Stimulated activated CD4-positive, alpha-beta T cell treated with anti-CD3 and anti-CD28 coated beads, Interleukin-1b, Interleukin-23, amount 100 ng/mL, for 4 hours (primary cell): ENCODE results near the gene PNMA6F.

Experiments
- DNase-seq, 2 donors: peaks; one replicate each; pipeline ENCODE4 v3.0.0-alpha.2; 2020; ENCODE audit warnings: low read depth in 2 of 2

Gene PNMA6F

DNA sequence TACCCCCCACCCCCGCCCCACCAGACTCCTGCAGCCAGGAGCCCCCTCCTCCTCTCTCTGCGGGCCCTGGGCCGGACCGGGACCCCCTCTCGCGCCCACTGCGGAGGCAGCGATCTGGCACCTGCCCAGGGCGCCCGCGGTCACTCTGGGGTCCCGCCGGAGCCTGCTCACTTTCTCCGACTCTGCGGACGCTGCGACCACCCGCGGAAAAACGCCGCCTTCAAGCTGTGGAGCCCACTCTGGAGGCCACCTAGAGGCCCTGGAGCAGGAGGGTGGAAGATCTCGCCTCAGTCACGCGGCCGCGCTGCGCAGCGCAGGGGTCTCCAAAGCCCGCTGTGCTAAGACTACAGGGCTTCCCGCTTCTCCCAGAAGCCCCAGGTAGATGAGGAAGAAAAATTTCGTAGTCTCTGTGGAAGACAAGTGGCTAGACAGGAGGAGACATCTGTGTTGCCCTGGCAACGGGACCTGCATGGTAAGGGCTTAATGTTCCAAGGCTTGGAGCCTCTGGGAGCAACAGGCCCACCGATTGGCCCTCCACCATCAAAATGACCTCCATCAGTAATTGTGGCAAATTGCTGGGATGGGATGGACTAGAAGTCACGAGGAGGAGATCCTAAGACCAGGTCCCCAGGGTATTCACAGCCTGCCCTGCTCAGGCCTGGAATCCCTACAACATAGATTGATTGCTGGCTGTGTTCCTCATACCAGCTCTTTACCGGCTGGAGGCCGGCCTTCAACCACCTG is at the start of gene PNMA6F:
Gene PNMA6F, minus strand, starts transcription at position 387 of the 744 bp plus-strand sequence. CDS start 1,093 bp downstream, outside the sequence.
- no peak for DNase-seq

DNA sequence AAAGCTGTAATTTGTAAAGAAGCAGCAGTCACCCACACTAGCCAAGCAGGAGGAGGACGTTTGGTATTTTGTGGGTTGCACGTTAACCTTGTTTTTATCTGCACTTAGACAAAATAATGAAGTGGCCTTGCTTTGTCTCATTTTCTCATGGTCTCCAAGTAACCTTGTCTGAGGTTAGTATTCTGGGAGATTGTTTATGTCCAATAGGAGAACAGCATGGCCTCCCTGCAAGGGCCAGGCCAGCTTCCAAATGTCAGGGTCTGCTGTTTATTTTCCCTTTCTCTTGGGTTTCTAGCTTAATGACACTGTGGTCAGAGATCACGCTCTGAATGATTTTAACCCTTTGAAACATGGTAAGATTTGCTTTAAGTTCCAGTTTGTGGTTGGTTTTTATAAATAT is 49.7 kb upstream of the PNMA6F start:
- no peak for DNase-seq

DNA sequence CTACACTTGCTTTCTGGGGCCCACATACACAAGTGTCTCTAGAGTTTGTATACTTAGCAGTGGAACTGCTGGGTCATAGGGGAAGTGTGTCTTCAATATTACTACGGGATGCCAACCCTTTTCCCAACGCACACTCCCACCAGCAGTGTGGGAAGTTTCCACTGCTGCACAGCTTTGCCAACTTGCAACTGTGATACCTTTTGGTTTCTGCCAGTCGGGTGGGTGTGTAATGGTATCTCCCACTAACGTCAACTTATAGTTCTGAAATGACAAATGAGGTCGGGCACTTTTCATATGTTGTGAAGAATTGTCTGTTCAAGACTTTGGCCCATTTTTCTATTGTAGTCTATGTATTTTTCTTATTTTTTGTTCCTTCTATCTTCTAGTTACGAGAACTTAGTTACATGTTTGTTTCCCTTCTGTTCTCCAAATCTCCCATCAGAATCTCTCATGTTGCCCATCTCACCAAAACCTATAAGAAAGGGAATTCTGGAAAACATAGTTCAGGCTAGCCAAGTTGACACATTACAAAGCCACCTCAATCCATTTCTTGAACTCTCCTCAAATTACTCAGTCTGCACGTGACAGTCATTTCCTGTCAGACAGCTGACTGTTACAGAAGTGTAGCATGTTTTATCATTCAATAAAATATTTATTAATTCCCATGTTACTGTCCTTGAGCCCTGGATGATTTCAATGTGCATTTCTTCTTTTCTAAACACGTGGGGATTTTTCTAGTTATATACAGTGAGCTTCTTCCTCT is 48.9 kb upstream of the PNMA6F start:
- no peak for DNase-seq

DNA sequence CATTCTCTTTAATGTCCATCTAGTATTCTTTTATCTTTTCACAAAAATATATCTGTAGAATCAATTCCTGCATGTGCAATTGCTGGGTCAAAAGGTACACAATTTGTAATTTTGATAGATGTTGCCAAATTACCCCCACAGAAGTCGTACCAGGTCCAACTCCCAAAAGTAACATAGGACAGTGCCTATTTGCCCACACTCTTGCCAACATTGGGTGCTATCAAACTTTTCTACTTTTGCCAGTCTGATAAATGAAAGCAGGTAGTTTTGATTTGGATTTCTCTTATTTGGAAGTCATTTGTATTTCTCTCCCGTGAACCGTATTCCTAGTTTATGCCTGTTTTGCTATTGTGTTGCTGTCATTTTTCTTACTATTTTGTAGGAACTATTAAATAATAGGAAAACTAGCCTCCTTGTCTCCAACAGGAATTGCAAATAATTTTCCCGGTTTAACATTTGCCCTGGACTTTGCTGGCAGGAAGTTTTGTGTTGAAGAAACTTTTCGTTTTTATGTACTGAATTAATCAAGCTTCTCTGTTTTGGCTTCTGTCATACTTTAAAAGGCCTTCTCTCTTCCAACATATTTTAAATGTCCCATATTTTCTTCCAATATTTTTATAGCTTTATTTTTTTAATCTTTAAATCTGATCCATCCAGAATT is 45.4 kb upstream of the PNMA6F start:
- DNase-seq = no peak

DNA sequence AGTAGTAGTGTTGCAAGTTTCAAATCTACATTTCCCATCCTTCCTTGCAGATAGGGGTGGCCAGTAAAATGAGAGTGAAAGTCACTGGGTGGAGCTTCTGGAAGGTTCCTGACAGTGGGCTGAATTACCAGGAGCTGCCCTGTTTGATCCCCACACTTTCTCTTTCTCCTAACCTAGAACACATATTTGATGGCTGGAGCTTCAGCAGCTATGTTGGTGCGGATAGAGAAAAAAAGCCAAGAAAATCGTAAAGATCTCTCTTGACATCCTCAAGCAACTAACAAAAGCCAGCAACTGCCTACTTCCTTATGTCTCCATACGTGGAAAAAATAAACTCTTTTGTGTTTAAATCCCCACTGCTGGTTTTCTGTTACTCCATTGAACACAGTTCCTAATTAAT is 44.6 kb upstream of the PNMA6F start:
- DNase-seq = no peak

DNA sequence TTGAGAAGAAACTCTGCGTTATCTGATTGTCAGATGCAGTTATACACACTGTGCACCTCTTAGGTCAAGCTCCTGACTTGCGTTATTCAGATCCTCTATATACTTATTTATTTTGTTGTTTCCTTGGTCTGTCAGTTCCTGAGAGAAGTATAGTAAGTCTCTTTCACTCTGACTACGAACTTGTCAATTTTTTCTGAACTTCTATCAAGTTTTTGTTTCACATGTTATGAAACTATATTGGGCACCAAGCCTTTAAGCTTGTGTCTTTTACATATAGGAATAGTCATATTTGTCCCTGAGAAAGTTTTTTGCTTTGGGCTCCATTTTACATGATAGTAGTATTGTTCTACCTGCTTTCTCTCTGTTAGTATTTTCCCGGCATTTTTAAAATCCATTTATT is 44.1 kb upstream of the PNMA6F start:
- DNase-seq = no peak

DNA sequence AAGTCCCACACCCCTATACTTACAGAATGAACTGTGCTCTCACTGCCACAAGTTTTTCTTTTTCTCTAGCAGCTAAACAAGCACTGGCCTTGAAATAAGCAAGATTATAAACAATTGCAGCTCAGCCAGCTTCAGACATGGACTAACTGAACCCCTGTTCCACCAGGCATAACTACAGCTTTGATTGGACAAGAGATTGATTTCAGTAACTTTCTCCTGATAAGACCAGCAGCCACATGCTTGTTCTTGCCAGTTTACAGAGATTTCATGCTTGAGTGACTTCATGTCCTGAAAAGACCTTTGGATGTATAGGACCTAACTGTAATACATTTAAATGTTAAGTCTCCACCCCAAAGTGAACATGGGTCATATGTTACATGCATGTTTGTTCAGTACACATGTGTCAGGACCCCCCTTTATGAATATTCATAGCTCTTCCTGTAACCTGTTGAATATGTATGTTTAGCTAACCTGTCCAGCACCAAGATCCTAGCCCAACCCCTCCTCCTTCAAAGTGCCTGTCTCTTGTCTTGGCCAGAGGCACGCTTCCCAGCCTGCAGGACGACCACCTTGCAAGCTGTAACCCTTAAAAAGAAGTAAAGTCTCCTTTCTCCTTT is 40.3 kb upstream of the PNMA6F start:
- no peak for DNase-seq

DNA sequence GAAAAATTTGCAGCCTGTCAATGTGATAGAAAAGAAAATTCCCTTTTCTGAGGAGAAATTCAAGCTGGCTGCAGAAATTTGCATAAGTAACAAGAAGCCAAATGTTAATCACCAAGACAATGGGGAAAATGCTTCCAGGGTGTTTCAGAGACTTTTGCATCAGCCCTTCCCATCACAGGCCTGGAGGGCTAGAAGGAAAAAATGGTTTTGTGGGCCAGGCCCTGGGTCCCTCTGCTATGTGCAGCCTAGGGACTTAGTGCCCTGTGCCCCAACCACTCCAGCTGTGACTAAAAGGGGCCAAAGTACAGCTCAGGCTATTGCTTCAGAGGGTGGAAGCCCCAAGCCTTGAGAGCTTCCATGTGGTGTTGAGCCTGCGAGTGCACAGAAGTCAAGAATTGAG is 36.3 kb upstream of the PNMA6F start:
- no peak for DNase-seq

DNA sequence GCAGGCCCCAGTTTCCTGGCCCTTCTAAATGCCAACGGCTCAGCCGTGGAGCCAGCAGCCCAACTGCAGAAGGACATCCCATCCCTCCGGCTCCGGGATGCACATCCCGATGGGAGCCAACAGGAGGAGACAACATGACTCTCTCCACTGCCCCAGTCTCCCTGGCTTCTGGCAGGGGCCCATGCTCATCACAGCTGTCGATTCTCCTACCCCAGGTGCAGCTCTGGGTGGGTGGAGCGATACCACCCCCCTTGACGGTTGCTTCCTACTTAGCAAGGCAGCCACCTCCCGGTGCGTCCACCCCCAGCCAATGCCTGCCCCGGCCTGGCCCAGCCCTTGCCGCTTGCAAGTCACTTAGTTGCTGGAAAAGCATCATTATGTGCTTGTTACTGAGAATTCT is 31.8 kb upstream of the PNMA6F start:
- DNase-seq = no peak

DNA sequence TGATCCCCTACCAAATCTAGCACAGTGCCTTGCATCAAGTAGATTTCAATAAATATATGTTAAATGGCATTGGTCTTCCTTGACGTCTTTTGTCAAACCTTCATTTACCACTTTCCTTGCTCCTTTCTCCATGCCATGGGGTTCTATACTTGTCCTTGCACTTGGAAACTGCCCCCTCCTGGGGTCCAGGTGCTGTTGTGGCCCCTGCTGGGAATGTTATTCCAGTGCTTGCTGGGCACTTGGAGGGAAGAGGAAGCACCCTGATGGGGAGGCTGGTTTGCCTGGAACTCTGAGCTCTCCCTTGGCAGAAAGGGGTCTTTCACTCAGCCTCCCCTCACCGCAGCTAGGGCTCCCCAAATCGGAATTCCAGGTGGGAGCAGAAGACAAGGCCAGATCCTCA is 31.3 kb upstream of the PNMA6F start:
- no peak for DNase-seq

DNA sequence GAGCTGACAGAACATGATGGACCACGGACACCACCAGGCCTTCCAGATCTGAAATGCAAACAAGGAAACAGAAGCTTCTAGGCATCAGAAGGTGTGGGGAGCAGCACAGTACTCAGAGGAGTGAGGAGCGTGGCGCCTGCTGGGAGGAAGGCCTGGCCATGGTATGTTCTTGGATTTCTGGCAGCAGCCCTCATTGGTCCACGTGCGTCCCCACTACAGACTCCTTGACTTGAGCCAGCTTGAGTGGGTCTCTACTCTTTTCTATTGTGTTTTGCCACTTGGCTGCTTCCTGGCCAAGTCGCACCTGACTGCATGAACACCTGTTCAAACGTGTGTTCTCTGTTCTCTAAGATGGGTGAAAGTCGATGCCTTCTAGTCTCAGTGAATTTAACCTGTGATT is 30.4 kb upstream of the PNMA6F start:
- no peak for DNase-seq

DNA sequence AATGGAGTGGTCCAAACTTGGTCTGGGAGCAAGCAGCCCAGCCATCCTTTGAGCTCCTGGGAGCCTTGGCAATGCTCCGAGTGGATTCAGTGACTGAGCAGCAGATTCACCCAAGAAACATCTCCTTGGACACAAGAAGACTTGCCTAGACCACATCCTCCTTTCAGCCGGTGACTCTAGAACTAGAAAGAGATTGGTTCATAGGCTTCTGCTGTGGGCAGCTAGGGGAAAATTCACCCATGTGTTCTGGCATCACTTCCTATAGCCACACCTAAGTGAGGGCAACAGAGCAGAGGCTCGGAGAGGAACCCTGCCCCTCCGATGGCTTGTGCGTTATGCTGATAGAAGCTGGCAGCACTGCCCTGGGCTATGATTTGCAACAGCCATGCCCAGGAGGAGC is 28.4 kb upstream of the PNMA6F start:
- DNase-seq = no peak

DNA sequence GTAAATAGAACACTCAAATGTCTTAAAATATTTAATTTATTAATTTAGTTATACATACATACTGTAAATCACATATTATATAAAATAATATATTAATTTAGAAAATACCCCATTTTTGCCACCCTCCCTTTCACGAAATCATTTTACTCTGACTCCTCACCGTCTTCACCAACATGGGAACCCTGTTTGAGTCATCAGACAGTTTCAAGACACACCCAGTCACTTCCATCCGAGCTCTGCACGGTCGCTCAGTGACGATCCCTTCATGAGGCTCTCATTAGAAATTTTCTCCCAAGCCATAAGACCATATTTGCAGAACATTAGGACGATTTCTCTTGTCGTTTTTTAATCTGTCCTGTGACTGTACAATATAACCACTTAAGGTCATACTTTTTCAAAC is 26.9 kb upstream of the PNMA6F start:
- no peak for DNase-seq

DNA sequence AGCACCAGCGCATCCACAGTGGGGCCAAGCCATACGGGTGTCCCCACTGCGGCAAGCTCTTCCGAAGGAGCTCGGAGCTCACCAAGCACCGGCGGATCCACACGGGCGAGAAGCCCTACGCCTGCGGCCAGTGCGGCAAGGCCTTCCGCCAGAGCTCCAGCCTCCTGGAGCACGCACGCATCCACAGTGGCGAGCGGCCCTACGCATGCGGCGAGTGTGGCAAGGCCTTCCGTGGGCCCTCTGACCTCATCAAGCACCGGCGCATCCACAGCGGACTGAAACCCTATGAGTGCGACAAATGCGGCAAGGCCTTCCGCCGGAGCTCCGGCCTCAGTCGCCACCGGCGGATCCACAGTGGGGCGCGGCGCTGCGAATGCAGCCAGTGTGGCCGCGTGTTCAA is 26.0 kb upstream of the PNMA6F start:
- DNase-seq = no peak

DNA sequence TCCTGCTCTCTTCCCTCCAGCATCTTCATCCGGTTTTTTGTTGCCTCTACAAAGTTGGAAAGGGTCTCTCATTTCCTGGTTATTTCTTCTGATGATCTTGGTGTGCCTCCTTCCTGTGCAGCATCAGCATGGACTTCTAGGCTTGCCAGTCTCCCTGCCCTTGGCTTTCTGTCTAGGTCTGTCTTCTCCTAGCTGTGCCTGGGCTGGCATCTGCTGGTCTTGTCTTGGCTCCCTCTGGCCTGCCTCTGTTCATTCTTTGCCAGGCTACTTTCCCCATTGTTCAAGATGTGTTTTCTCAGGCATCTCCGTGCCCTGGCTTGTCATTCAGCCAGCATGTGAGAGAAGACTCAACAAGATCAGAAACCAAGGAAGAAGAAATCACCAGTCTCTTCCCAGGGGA is 22.1 kb upstream of the PNMA6F start:
- DNase-seq = no peak

DNA sequence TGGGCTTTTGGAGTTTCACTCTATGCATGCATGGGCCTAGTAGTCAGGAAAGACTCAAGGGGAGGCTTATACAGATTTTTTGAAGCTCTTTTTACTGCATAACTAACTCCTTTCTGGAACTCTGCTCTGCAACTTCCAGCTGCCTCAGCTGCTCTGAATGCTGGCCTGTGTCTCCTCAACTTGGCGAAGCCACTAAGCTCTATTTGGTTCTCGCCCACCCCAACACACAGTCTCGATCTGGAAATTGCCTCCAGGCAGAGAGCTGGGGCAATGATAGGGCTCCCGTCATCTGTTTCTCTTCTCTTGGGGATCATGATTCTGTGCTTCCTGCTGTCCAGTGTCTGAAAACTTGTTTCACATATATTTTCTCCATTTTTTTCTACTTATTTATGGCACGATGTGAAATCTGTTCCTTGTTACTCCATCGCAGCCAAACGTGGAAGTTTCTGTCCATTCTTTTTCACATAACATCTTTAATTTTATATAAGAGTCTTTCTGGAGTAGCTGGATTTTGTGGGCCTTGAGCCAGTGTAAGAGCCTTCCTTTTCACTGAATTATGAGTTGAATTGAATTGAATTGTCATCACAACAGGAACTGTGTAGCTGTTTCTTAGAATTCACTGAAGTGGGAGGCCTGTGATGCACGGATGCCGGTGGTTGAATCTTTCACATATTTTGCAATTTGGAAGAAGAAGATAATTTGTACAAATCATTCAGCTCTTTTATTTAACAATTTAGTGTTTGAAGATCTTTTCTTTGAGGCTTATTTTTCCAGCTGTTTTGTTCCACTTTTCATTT is 21.4 kb upstream of the PNMA6F start:
- DNase-seq = no peak

DNA sequence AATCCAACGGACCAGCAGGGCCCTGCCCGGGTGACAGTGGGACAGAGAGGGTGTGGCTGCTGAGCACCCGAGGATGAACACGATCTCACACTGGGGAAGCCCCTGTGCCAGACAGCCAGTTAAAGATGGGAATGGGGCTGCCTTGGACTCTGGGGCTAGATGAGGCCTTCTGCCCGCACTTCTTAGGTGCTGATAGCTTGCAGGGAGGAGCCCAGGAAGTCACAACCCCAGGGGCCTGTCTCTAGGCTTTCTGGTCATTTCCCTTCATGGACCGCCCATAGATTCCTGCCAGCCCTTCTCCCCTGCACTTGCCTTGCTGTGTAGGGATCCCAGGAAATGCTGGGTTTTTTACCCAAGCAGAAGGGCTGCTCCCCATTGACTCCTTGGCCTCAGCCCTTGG is 18.5 kb upstream of the PNMA6F start:
- DNase-seq = no peak

DNA sequence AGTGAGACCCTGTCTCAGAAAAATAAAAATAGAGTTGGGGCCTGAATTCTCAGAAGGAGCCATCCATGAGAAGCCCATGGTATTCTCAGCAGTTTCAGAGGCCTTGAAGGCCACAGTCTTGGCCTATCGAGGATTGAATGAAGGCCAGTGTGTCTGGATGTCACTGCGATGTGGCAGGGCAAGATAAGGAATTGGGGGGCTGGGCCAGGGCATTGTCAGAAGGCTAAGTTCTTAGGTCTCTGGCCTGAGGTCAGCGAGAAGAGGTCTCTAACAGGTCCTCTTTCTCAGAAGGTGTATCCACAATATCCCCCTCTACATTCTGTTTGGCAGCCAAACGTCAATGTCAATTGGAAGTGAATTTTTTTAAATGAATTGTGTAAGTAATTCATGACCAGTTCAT is 18.1 kb upstream of the PNMA6F start:
- no peak for DNase-seq

DNA sequence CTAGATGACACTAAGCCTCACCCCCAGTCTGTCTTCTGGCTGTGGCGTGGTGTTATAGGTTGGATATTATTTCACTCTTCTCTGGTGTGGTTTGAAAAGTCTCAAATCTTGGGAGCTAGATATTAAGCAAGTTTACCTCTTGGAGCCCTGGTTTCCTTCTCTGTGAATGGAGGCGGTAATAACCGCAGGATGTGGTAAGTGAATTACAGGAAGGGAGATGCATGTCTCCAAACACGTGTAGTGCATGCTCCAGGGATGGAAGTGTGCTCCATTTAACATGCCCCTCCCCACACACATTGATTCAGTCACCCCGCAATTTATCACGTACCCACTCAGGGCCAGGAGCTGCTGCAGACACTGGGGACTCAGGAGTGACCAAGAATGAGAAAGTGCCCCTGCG is 17.3 kb upstream of the PNMA6F start:
- no peak for DNase-seq

DNA sequence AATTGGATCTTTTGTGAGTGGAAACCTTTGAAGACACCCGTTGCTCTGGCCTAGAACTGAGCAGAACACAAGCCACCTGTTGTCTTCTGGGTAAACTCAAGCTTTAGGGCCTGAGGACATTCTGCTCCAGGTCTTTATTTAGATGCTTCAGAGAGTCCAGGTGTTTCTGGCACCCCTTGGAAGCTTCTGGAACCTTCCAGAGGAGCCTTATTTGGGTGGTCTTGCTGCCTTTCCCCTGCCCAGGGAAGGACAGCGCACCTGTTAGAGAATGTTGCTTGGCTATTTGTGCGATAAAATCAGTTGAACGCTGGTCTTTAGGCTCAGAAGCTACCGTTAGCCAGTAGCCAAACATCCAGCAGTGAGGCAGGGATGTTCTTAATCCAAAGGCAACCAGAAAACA is 15.4 kb upstream of the PNMA6F start:
- no peak for DNase-seq

DNA sequence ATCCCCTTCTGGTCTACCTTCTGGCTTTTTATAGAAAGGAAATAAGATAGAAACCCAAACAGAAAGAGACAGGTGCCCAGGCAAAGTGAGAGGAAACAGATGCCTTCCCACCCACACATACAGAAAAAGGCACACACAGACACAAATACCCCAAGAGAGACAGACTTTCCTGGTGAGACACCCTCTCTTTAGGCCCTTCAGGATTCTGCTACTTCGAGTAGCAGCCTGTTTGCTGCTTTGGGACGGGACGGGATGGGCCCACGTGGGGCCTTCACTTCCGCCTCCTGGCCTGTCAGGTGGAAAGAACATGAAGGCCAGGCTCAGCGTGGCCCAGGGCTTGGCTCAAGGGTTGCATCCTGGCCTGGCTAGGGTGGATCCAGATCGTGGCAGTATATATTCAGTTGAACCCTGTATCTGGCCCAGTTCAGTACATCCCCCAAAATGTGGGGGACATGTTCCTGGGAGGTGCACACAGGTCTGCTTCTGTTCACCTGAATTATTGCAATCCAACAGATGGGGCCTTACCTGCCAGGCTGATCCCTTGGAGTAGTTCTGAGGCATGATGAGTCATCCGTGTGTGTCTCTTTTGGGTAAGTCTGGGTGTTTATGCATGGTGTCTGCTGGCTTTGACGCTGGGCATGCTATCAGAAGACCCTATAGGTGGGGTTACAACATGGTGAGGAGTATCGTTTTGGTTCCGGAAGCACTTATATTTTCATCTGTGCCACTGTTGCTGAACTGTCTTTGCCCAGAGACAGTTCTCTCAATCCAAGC is 14.7 kb upstream of the PNMA6F start:
- DNase-seq = no peak
